NT2/D1 (cell line): Measurements from ENCODE around the gene CAMTA1.

Experiments used
- YY1 ChIP-seq: IDR thresholded peaks from 2 replicates; pipeline ENCODE4 v1.6.1; 2011; ENCODE audit not compliant: insufficient read length, insufficient read depth
- ZNF274 ChIP-seq: IDR thresholded peaks from 2 replicates; pipeline ENCODE4 v1.6.1; 2011; ENCODE audit warnings: mild to moderate bottlenecking, low read depth, low read length

- TF ChIP-seq ZNF274, result no peak
- no peak for TF ChIP-seq YY1
These were observed 872.8 kb downstream of the CAMTA1 start for GRCh38 chr1:7658099-7658498.
